ENCODE data around the gene TSGA10.
"Not testable (repeated sequence)": the region's sequence is repeated elsewhere in the genome, so short reads cannot be mapped to it uniquely, and the experiment has no call there.

TSGA10 gene

GRCh38 chr2:99067871-99068625, 86.7 kb downstream of the TSGA10 start:
- no peak for DNase-seq (ENCODE audit: low spot score)

GRCh38 chr2:99066075-99066958, 88.4 kb downstream of the TSGA10 start:
- no peak for DNase-seq (ENCODE audit: low spot score)

GRCh38 chr2:99049187-99049586, 105.6 kb downstream of the TSGA10 start:
- DNase-seq (ENCODE audit: low spot score): not testable (repeated sequence)

GRCh38 chr2:99040736-99041300, 113.9 kb downstream of the TSGA10 start:
- DNase-seq (ENCODE audit: low spot score): not testable (repeated sequence)

- no peak for DNase-seq (ENCODE audit: low spot score)
Observed at GRCh38 chr2:99035920-99036319, 118.8 kb downstream of the TSGA10 start.

- no peak for DNase-seq (ENCODE audit: low spot score)
Observed at GRCh38 chr2:99032786-99033185, 122.0 kb downstream of the TSGA10 start.

- no peak for DNase-seq (ENCODE audit: low spot score)
Observed at GRCh38 chr2:99032001-99032400, 122.7 kb downstream of the TSGA10 start.

- no peak for DNase-seq (ENCODE audit: low spot score)
Observed at GRCh38 chr2:99031481-99031880, 123.3 kb downstream of the TSGA10 start.

- no peak for DNase-seq (ENCODE audit: low spot score)
Observed at GRCh38 chr2:99028558-99028957, 126.2 kb downstream of the TSGA10 start.

GRCh38 chr2:99027856-99028255, 126.9 kb downstream of the TSGA10 start:
- DNase-seq (ENCODE audit: low spot score): no peak

GRCh38 chr2:99000708-99001107, 154.0 kb downstream of the TSGA10 start:
- no peak for DNase-seq (ENCODE audit: low spot score)

- DNase-seq (ENCODE audit: low spot score): not testable (repeated sequence)
Observed at GRCh38 chr2:98988695-98989094, 166.0 kb downstream of the TSGA10 start.

GRCh38 chr2:98985905-98986666, 168.7 kb downstream of the TSGA10 start:
- no peak for DNase-seq (ENCODE audit: low spot score)

GRCh38 chr2:98975611-98976010, 179.1 kb downstream of the TSGA10 start:
- DNase-seq (ENCODE audit: low spot score): no peak

GRCh38 chr2:98972582-98973167, 182.1 kb downstream of the TSGA10 start:
- DNase-seq (ENCODE audit: low spot score): no peak

GRCh38 chr2:98959810-98960507, 194.8 kb downstream of the TSGA10 start:
- no peak for DNase-seq (ENCODE audit: low spot score)

- no peak for DNase-seq (ENCODE audit: low spot score)
Observed at GRCh38 chr2:98952966-98953365, 201.8 kb downstream of the TSGA10 start.

GRCh38 chr2:98948956-98949739, 205.6 kb downstream of the TSGA10 start:
- no peak for DNase-seq (ENCODE audit: low spot score)

GRCh38 chr2:98947554-98947953, 207.2 kb downstream of the TSGA10 start:
- DNase-seq (ENCODE audit: low spot score): no peak

Measured in ecto neural progenitor cell (in vitro differentiated cells).